CD4-positive, alpha-beta T cell treated with Interleukin-21 for 1 hour (primary cell): ENCODE measurements around the gene C19orf12.

Experiments
- DNase-seq: peaks from one replicate; pipeline ENCODE4 v3.0.0-alpha.2; 2020

C19orf12 gene

GRCh38 chr19:29714953-29715700 is at the start of gene C19orf12:
Gene C19orf12, minus strand, starts transcription at chr19:29715261. Its CDS starts 6,848 bp downstream, at chr19:29708413.
- peak; percentile 61 for DNase-seq

GRCh38 chr19:29764361-29764760 is 49.3 kb upstream of the C19orf12 start:
- DNase-seq: no peak

GRCh38 chr19:29763196-29763595 is 48.1 kb upstream of the C19orf12 start:
- DNase-seq: no peak

- DNase-seq: no peak
Measured at GRCh38 chr19:29761575-29762232, 46.6 kb upstream of the C19orf12 start.

- DNase-seq: no peak
Measured at GRCh38 chr19:29760752-29761502, 45.9 kb upstream of the C19orf12 start.

GRCh38 chr19:29759359-29759758 is 44.3 kb upstream of the C19orf12 start:
- DNase-seq: no peak

- no peak for DNase-seq
Measured at GRCh38 chr19:29758863-29759262, 43.8 kb upstream of the C19orf12 start.

GRCh38 chr19:29757551-29757950 is 42.5 kb upstream of the C19orf12 start:
- DNase-seq: no peak

- no peak for DNase-seq
Measured at GRCh38 chr19:29753934-29754305, 38.9 kb upstream of the C19orf12 start.

- no peak for DNase-seq
Measured at GRCh38 chr19:29753190-29753933, 38.3 kb upstream of the C19orf12 start.

GRCh38 chr19:29752450-29753025 is 37.5 kb upstream of the C19orf12 start:
- no peak for DNase-seq

GRCh38 chr19:29751932-29752331 is 36.9 kb upstream of the C19orf12 start:
- DNase-seq: no peak

- no peak for DNase-seq
Measured at GRCh38 chr19:29750001-29750400, 34.9 kb upstream of the C19orf12 start.

- DNase-seq: no peak
Measured at GRCh38 chr19:29748996-29749849, 34.2 kb upstream of the C19orf12 start.

GRCh38 chr19:29745253-29745652 is 30.2 kb upstream of the C19orf12 start:
- DNase-seq: no peak

GRCh38 chr19:29743681-29744080 is 28.6 kb upstream of the C19orf12 start:
- DNase-seq: no peak

GRCh38 chr19:29741776-29742175 is 26.7 kb upstream of the C19orf12 start:
- no peak for DNase-seq

- no peak for DNase-seq
Measured at GRCh38 chr19:29741226-29741625, 26.2 kb upstream of the C19orf12 start.

GRCh38 chr19:29737461-29738000 is 22.5 kb upstream of the C19orf12 start:
- no peak for DNase-seq

- no peak for DNase-seq
Measured at GRCh38 chr19:29735829-29736228, 20.8 kb upstream of the C19orf12 start.

GRCh38 chr19:29731331-29731850 is 16.3 kb upstream of the C19orf12 start:
- DNase-seq: no peak
